SU-DHL-6 (cell line): ENCODE measurements around the gene MYBPC3.

Experiments used
- H2AFZ ChIP-seq: fragments of 200-600 bp; sonication (generic); 2 replicates; pipeline ENCODE4 v1.6.1; 2014; ENCODE audit warnings: low read depth, mild to moderate bottlenecking, moderate library complexity, mixed read lengths, antibody characterized with exemption, low read length; ENCODE audit not compliant: severe bottlenecking
- H3F3A ChIP-seq: fragments of 200-600 bp; shearing (Covaris generic); 2 replicates; pipeline ENCODE4 v1.6.0; 2016; ENCODE audit warnings: antibody characterized with exemption, mild to moderate bottlenecking; ENCODE audit not compliant: insufficient read depth
- H3K27ac ChIP-seq: fragments of 200-600 bp; sonication (generic); 2 replicates; pipeline ENCODE4 v1.5.1; 2016; ENCODE audit warnings: low read depth, mild to moderate bottlenecking, low read length, moderate library complexity, mixed read lengths
- H3K27me3 ChIP-seq: fragments of 200-600 bp; sonication (generic), shearing (Covaris generic); 2 replicates; pipeline ENCODE4 v1.6.0; 2014; ENCODE audit warnings: mild to moderate bottlenecking, low read length
- H3K36me3 ChIP-seq: fragments of 200-600 bp; sonication (generic); 2 replicates; pipeline ENCODE4 v1.6.1; 2014; ENCODE audit warnings: mild to moderate bottlenecking, low read length, mixed read lengths
- H3K4me2 ChIP-seq: fragments of 300-600, 200-600 bp; shearing (Covaris generic), sonication (generic); 2 replicates; pipeline ENCODE4 v1.6.0; 2014; ENCODE audit warnings: low read length, low read depth, mild to moderate bottlenecking; ENCODE audit not compliant: poor library complexity, severe bottlenecking
- H3K4me3 ChIP-seq: fragments of 200-600 bp; sonication (generic); 2 replicates; pipeline ENCODE4 v1.5.1; 2014; ENCODE audit warnings: antibody characterized with exemption, low read length, mild to moderate bottlenecking, mixed read lengths; ENCODE audit not compliant: insufficient read depth, poor library complexity, severe bottlenecking
- H3K79me2 ChIP-seq: fragments of 200-600 bp; sonication (generic); 2 replicates; pipeline ENCODE4 v1.6.1; 2014; ENCODE audit warnings: mild to moderate bottlenecking, low read length, moderate library complexity; ENCODE audit not compliant: insufficient read depth
- H3K9ac ChIP-seq: fragments of 200-600 bp; sonication (generic); 2 replicates; pipeline ENCODE4 v1.7.0; 2014; ENCODE audit warnings: mild to moderate bottlenecking, low read length
- H3K9me2 ChIP-seq: fragments of 200-600 bp; sonication (generic); replicated peaks from 2 replicates; pipeline ENCODE4 v1.6.1; 2014; ENCODE audit warnings: low read length; ENCODE audit not compliant: insufficient read depth
- H3K9me3 ChIP-seq: fragments of 200-600 bp; sonication (generic); 2 replicates; pipeline ENCODE4 v1.6.1; 2014; ENCODE audit warnings: low read length, mixed read lengths; ENCODE audit not compliant: insufficient read depth
- H4K20me1 ChIP-seq: fragments of 200-600 bp; sonication (generic); 2 replicates; pipeline ENCODE4 v1.6.1; 2014; ENCODE audit warnings: low read depth, mild to moderate bottlenecking, antibody characterized with exemption, low read length, moderate library complexity, mixed read lengths
- EZH2phosphoT487 ChIP-seq: fragments of 200-600 bp; sonication (generic), shearing (Covaris generic); conservative IDR thresholded peaks from 2 replicates; pipeline ENCODE4 v1.6.1; 2018; ENCODE audit warnings: mild to moderate bottlenecking, antibody characterized with exemption, low read length, moderate library complexity, mixed read lengths
- TF ChIP-seq, protein P1 (sequence below): fragments of 200-600 bp; sonication (generic); IDR thresholded peaks from one replicate; pipeline ENCODE4 v1.5.1; 2017; ENCODE audit warnings: antibody characterized with exemption, mild to moderate bottlenecking, low read length, moderate library complexity; ENCODE audit not compliant: insufficient read depth, poor library complexity, severe bottlenecking

The MYBPC3 gene

DNA sequence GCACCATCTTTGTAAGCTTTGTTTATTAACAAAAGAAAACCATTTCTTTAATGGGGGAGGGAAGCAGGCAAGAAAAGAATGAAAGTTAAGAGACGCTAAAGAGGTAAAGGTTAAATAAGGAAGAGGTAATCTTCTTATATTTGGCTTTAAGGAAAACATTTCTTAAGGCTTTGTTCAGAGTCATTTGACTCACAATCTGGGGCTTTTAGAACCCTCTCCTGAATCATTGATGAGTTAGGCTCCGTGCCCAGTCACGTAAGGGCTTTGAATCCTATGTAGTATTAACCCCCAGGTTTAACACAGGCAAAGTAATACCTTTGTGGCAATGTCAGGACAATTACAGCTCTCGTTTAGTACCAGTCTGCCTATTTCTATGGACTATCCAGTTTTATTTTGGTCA lies 56.5 kb downstream of the MYBPC3 start:
- TF ChIP-seq EZH2phosphoT487, result no peak
- TF ChIP-seq, protein P1, sequence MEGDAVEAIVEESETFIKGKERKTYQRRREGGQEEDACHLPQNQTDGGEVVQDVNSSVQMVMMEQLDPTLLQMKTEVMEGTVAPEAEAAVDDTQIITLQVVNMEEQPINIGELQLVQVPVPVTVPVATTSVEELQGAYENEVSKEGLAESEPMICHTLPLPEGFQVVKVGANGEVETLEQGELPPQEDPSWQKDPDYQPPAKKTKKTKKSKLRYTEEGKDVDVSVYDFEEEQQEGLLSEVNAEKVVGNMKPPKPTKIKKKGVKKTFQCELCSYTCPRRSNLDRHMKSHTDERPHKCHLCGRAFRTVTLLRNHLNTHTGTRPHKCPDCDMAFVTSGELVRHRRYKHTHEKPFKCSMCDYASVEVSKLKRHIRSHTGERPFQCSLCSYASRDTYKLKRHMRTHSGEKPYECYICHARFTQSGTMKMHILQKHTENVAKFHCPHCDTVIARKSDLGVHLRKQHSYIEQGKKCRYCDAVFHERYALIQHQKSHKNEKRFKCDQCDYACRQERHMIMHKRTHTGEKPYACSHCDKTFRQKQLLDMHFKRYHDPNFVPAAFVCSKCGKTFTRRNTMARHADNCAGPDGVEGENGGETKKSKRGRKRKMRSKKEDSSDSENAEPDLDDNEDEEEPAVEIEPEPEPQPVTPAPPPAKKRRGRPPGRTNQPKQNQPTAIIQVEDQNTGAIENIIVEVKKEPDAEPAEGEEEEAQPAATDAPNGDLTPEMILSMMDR, result no peak
- Histone ChIP-seq H3K27me3 (no peaks in the 10 kb centered on the region), H3K9me2 (no peaks in the 10 kb centered on the region)

GRCh38 chr11:47295385-47295784 lies 57.1 kb downstream of the MYBPC3 start:
- no peak overlapping the region for H3K27ac ChIP-seq
- H3K36me3 ChIP-seq, result peaks cover 19% of the 10 kb centered on the region; the same call in 1 of the 2 replicates
- H3K9ac ChIP-seq, result no peak overlapping the region
- no peak overlapping the region for H2AFZ ChIP-seq
- no peaks in the 10 kb centered on the region for H3K79me2 ChIP-seq
- no peaks in the 10 kb centered on the region for H3K27me3 ChIP-seq
- H3K9me3 ChIP-seq, result no peaks in the 10 kb centered on the region
- peaks cover 3% of the 10 kb centered on the region; the same call in 1 of the 2 replicates for H3F3A ChIP-seq
- H3K9me2 ChIP-seq, result no peaks in the 10 kb centered on the region
- no peak overlapping the region for H3K4me2 ChIP-seq
- no peak overlapping the region for H3K4me3 ChIP-seq
- TF ChIP-seq, protein P1, result no peak
- TF ChIP-seq EZH2phosphoT487, result no peak
- no peaks in the 10 kb centered on the region for H4K20me1 ChIP-seq

More for the DNA sequence above, 56.5 kb downstream of the MYBPC3 start:
- H3K9me3 ChIP-seq, result no peaks in the 10 kb centered on the region
- H3F3A ChIP-seq, result peaks cover 3% of the 10 kb centered on the region; the same call in 1 of the 2 replicates
- H3K79me2 ChIP-seq, result no peaks in the 10 kb centered on the region
- no peak overlapping the region for H3K4me3 ChIP-seq
- H3K9ac ChIP-seq, result no peak overlapping the region
- H2AFZ ChIP-seq, result no peak overlapping the region
- no peaks in the 10 kb centered on the region for H4K20me1 ChIP-seq
- H3K4me2 ChIP-seq, result no peak overlapping the region
- peaks cover 21% of the 10 kb centered on the region; the same call in 1 of the 2 replicates for H3K36me3 ChIP-seq
- no peak overlapping the region for H3K27ac ChIP-seq

- H3K36me3 ChIP-seq, result 0 out of 2 replicates have a peak, but pooled peaks cover 5% of the 10 kb centered on the region
- no peak overlapping the region for H2AFZ ChIP-seq
- H3K27me3 ChIP-seq, result no peaks in the 10 kb centered on the region
- no peak overlapping the region for H3K4me3 ChIP-seq
- H3K27ac ChIP-seq, result no peak overlapping the region
- no peaks in the 10 kb centered on the region for H3F3A ChIP-seq
- H3K79me2 ChIP-seq, result no peaks in the 10 kb centered on the region
- H3K9me2 ChIP-seq, result no peaks in the 10 kb centered on the region
- no peak overlapping the region for H3K9ac ChIP-seq
- H4K20me1 ChIP-seq, result no peaks in the 10 kb centered on the region
- H3K9me3 ChIP-seq, result no peaks in the 10 kb centered on the region
- TF ChIP-seq, protein P1, result no peak
- TF ChIP-seq EZH2phosphoT487, result no peak
- H3K4me2 ChIP-seq, result no peak overlapping the region
Measured at GRCh38 chr11:47289856-47290255, 62.6 kb downstream of the MYBPC3 start.

GRCh38 chr11:47288066-47288465 lies 64.4 kb downstream of the MYBPC3 start:
- Histone ChIP-seq H3K79me2 (no peaks in the 10 kb centered on the region), H3F3A (no peaks in the 10 kb centered on the region), H3K36me3 (0 out of 2 replicates have a peak, but pooled peaks cover 5% of the 10 kb centered on the region), H3K9me3 (no peaks in the 10 kb centered on the region), H3K4me3 (no peak overlapping the region), H3K9me2 (no peaks in the 10 kb centered on the region), H3K9ac (no peak overlapping the region), H4K20me1 (no peaks in the 10 kb centered on the region), H2AFZ (no peak overlapping the region), H3K27ac (no peak overlapping the region), H3K27me3 (no peaks in the 10 kb centered on the region), H3K4me2 (no peak overlapping the region)
- TF ChIP-seq, protein P1, result no peak
- no peak for TF ChIP-seq EZH2phosphoT487
